CD4-positive, alpha-beta T cell treated with Interferon gamma for 1 hour (primary cell): ENCODE results near the gene SPATA6.

Experiments
- DNase-seq: peaks from one replicate; pipeline ENCODE4 v3.0.0-alpha.2; 2020

SPATA6 gene

DNA sequence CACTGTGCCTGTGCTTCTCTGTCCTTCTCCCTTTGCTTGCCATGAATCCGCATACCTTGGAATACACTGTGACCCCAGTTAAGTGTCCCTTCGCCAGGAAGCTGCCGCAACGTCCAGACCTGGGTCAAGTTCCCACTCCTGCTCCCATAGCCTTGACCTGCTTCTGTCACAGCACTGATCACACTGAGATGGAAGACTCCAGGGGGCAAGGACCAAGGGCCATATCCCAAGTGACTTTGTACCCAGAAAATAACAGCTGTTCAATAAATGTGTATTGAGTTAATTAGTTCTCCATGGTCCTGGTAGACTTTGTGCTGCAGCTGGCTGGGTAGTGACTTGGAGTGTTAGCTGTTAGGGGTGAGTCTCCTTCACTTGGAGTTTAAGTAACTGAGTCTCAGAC lies 223.6 kb downstream of the SPATA6 start:
- no peak for DNase-seq

- no peak for DNase-seq
Observed at GRCh38 chr1:48246727-48247126, 225.3 kb downstream of the SPATA6 start.
